IMR-90 (cell line): ENCODE data around the gene SIGLEC6. TPM values are rescaled to one million over a fixed set of nuclear protein-coding genes. Genes with fewer than 3 reads are reported as not detected.

Source experiments
- ATAC-seq: fragments of 200-7000 bp; cut with Tn5 transposase; 2 replicates; pipeline ENCODE4 v1.9.1; 2020; ENCODE audit warnings: low read depth, mild to moderate bottlenecking, moderate library complexity
- BruUV-seq: library from RNA; stranded (reverse); fragments of 400-500 nt; replicated peaks from 2 replicates; lab custom pipeline; 2021; lab: Mats Ljungman, UMichigan
- CTCF ChIA-PET: fragments of 300-600 bp; formaldehyde crosslinking; extraction: SDS; loops from one replicate; lab custom pipeline; 2021; ENCODE audit warnings: antibody characterized with exemption; lab: Yijun Ruan, JAX
- POLR2A ChIA-PET: fragments of 300-600 bp; sonication (Branson Sonifier 250); formaldehyde crosslinking; loops from one replicate; lab custom pipeline; 2022; ENCODE audit warnings: antibody characterized with exemption; ENCODE audit not compliant: unreplicated experiment; lab: Charles Lee
- DNase-seq: peaks from one replicate; pipeline ENCODE4 v3.0.0; 2013
- H2AFZ ChIP-seq: replicated peaks from 2 replicates; pipeline ENCODE3; 2013; ENCODE audit warnings: low read length, mild to moderate bottlenecking; ENCODE audit not compliant: poor library complexity
- H2AK5ac ChIP-seq: 2 replicates; pipeline ENCODE4 v1.6.1; 2013; ENCODE audit warnings: low read depth, low read length, inconsistent platforms
- H2AK9ac ChIP-seq: replicated peaks from 2 replicates; pipeline ENCODE3; 2013; ENCODE audit warnings: mild to moderate bottlenecking, low read depth, low read length, moderate library complexity; ENCODE audit not compliant: poor library complexity
- H2BK120ac ChIP-seq: 2 replicates; pipeline ENCODE4 v1.6.1; 2013; ENCODE audit warnings: low read depth, low read length, inconsistent platforms
- H2BK15ac ChIP-seq: 3 replicates; pipeline ENCODE4 v1.6.1; 2013; ENCODE audit warnings: low read depth, low read length, inconsistent platforms
- H2BK20ac ChIP-seq: 2 replicates; pipeline ENCODE4 v1.6.1; 2013; ENCODE audit warnings: low read depth, mild to moderate bottlenecking, inconsistent platforms, low read length, moderate library complexity
- H2BK5ac ChIP-seq: 2 replicates; pipeline ENCODE4 v1.6.1; 2013; ENCODE audit warnings: mild to moderate bottlenecking, low read depth, low read length, inconsistent platforms; ENCODE audit not compliant: poor library complexity, severe bottlenecking
- H3K14ac ChIP-seq: replicated peaks from 2 replicates; pipeline ENCODE4 v1.6.1; 2013; ENCODE audit warnings: low read depth, low read length, inconsistent platforms
- H3K18ac ChIP-seq: 2 replicates; pipeline ENCODE4 v1.6.1; 2013; ENCODE audit warnings: low read depth, low read length, control low read depth
- H3K23ac ChIP-seq: 2 replicates; pipeline ENCODE4 v1.6.1; 2013; ENCODE audit warnings: low read depth, low read length, inconsistent platforms
- H3K27ac ChIP-seq: 2 replicates; pipeline ENCODE4 v1.5.1; 2013; ENCODE audit warnings: mild to moderate bottlenecking, control low read depth, low read length; ENCODE audit not compliant: insufficient read depth
- H3K27me3 ChIP-seq: 2 replicates; pipeline ENCODE4 v1.6.1; 2013; ENCODE audit warnings: low read length; ENCODE audit not compliant: control insufficient read depth, insufficient read depth
- H3K36me3 ChIP-seq: 2 replicates; pipeline ENCODE4 v1.6.1; 2013; ENCODE audit warnings: low read length, mixed read lengths; ENCODE audit not compliant: control insufficient read depth, insufficient read depth
- H3K4ac ChIP-seq: 2 replicates; pipeline ENCODE4 v1.6.1; 2013; ENCODE audit warnings: low read depth, low read length, inconsistent platforms
- H3K4me1 ChIP-seq: 2 replicates; pipeline ENCODE4 v1.6.1; 2013; ENCODE audit warnings: low read length, mixed read lengths; ENCODE audit not compliant: control insufficient read depth, insufficient read depth
- H3K4me2 ChIP-seq: 2 replicates; pipeline ENCODE4 v1.6.1; 2013; ENCODE audit warnings: low read depth, mild to moderate bottlenecking, control low read depth, low read length, moderate library complexity
- H3K4me3 ChIP-seq: 2 replicates; pipeline ENCODE4 v1.5.1; 2013; ENCODE audit warnings: low read depth, mild to moderate bottlenecking, control low read depth, low read length, moderate library complexity; ENCODE audit not compliant: insufficient read depth
- H3K56ac ChIP-seq: 2 replicates; pipeline ENCODE4 v1.6.1; 2013; ENCODE audit warnings: low read length, inconsistent platforms; ENCODE audit not compliant: insufficient read depth; ENCODE audit errors: extremely low read depth
- H3K79me1 ChIP-seq, 2 experiments: 2 replicates each; pipeline ENCODE4 v1.6.1; 2013; ENCODE audit warnings: low read length in 2 of 2, inconsistent platforms in 1 of 2, low read depth in 1 of 2
- H3K9ac ChIP-seq: 2 replicates; pipeline ENCODE4 v1.6.1; 2013; ENCODE audit warnings: low read depth, low read length, control low read depth
- H3K9me1 ChIP-seq: 2 replicates; pipeline ENCODE4 v1.6.1; 2013; ENCODE audit warnings: low read length, inconsistent platforms; ENCODE audit not compliant: insufficient read depth
- H3K9me3 ChIP-seq: 2 replicates; pipeline ENCODE4 v1.6.1; 2013; ENCODE audit warnings: low read length; ENCODE audit not compliant: control insufficient read depth, insufficient read depth
- H4K20me1 ChIP-seq: 2 replicates; pipeline ENCODE4 v1.6.1; 2013; ENCODE audit warnings: low read length, inconsistent platforms; ENCODE audit not compliant: insufficient read depth
- H4K5ac ChIP-seq: 2 replicates; pipeline ENCODE4 v1.6.1; 2013; ENCODE audit warnings: mild to moderate bottlenecking, low read depth, low read length, control low read depth
- H4K8ac ChIP-seq, 2 experiments: 2 replicates each; pipeline ENCODE4 v1.6.1; 2013; ENCODE audit warnings: low read depth in 2 of 2, low read length in 2 of 2, control low read depth in 1 of 2, inconsistent platforms in 1 of 2
- H4K91ac ChIP-seq: 2 replicates; pipeline ENCODE4 v1.6.1; 2013; ENCODE audit warnings: low read depth, low read length, inconsistent platforms; ENCODE audit not compliant: insufficient read depth
- BHLHE40 ChIP-seq: fragments of 150-350 bp; IDR thresholded peaks from 2 replicates; pipeline ENCODE4 v1.6.1; 2016; ENCODE audit warnings: mild to moderate bottlenecking, low read depth, low read length
- CEBPB ChIP-seq: IDR thresholded peaks from 2 replicates; pipeline ENCODE4 v1.6.1; 2012; ENCODE audit warnings: low read depth, low read length, improper control_type of control experiment
- CHD1 ChIP-seq: IDR thresholded peaks from 2 replicates; pipeline ENCODE4 v1.6.1; 2012; ENCODE audit warnings: low read depth, low read length, improper control_type of control experiment
- FOS ChIP-seq: fragments of 150-350 bp; IDR thresholded peaks from 2 replicates; pipeline ENCODE4 v1.6.1; 2016; ENCODE audit warnings: low read depth, low read length
- MAFK ChIP-seq: IDR thresholded peaks from 2 replicates; pipeline ENCODE4 v1.6.1; 2012; ENCODE audit warnings: low read depth, low read length, improper control_type of control experiment
- MAZ ChIP-seq: IDR thresholded peaks from 2 replicates; pipeline ENCODE4 v1.6.1; 2012; ENCODE audit warnings: low read depth, mild to moderate bottlenecking, low read length, improper control_type of control experiment, moderate library complexity, borderline replicate concordance
- MXI1 ChIP-seq: IDR thresholded peaks from 2 replicates; pipeline ENCODE4 v1.6.1; 2012; ENCODE audit warnings: low read depth, mild to moderate bottlenecking, low read length, moderate library complexity, borderline replicate concordance
- NFE2L2 ChIP-seq: fragments of 150-350 bp; IDR thresholded peaks from 2 replicates; pipeline ENCODE4 v1.6.1; 2016; ENCODE audit warnings: low read depth, mild to moderate bottlenecking, low read length
- POLR2A ChIP-seq: IDR thresholded peaks from 2 replicates; pipeline ENCODE4 v1.6.1; 2012; ENCODE audit warnings: mild to moderate bottlenecking, low read depth, low read length
- RAD21 ChIP-seq: IDR thresholded peaks from 2 replicates; pipeline ENCODE4 v1.6.1; 2012; ENCODE audit warnings: low read length, improper control_type of control experiment
- RCOR1 ChIP-seq: IDR thresholded peaks from 2 replicates; pipeline ENCODE4 v1.6.1; 2012; ENCODE audit warnings: mild to moderate bottlenecking, low read length, improper control_type of control experiment; ENCODE audit not compliant: insufficient replicate concordance
- RFX5 ChIP-seq: IDR thresholded peaks from 2 replicates; pipeline ENCODE4 v1.8.0; 2012; ENCODE audit warnings: low read depth, mild to moderate bottlenecking, low read length, moderate library complexity
- SMC3 ChIP-seq: fragments of 150-350 bp; IDR thresholded peaks from 2 replicates; pipeline ENCODE4 v1.6.1; 2016; ENCODE audit warnings: low read depth, mild to moderate bottlenecking, antibody characterized with exemption, low read length, moderate library complexity
- WGBS, 2 experiments: methylation state at CpG; one replicate each; pipeline versions ENCODE4 v1.1.5 to v1.1.7; 2013; ENCODE audit warnings: missing lambda C conversion rate in 2 of 2; ENCODE audit not compliant: insufficient read length in 1 of 2; ENCODE audit errors: extremely low coverage in 2 of 2; 5-methylcytosine and 5-hydroxymethylcytosine counted together
- dilution Hi-C: fragments of 300-500 bp; cut with HindIII; formaldehyde crosslinking; loops from one replicate; pipeline ENCODE4 v1.14.3; 2018; ENCODE audit warnings: low sequenced_read_pairs; ENCODE audit not compliant: unreplicated experiment
- in situ Hi-C: fragments of 300-500 bp; cut with MboI; formaldehyde crosslinking; loops from 3 replicates; pipeline ENCODE4 v1.14.3; 2019; ENCODE audit warnings: low sequenced_read_pairs, inconsistent platforms, mixed read lengths
- intact Hi-C: fragments of 100-400 bp; cut with micrococcal nuclease; formaldehyde crosslinking; loops from 2 replicates; pipeline ENCODE4 v1.10.0; 2022
- polyA plus RNA-seq, 3 experiments: library from polyadenylated mRNA; depleted of rRNA; stranded (reverse); fragments of >200 nt; gene quantifications; 2 replicates each; pipeline ENCODE4 v1.2.3, GENCODE V29; 2012; ENCODE audit warnings: low replicate concordance in 1 of 3
- total RNA-seq: library from RNA; depleted of rRNA; stranded (reverse); fragments of >200 nt; gene quantifications from 2 replicates; pipeline ENCODE4 v1.2.3, GENCODE V29; 2012
- TF ChIP-seq, protein P1 (sequence below): fragments of 150-350 bp; IDR thresholded peaks from 2 replicates; pipeline ENCODE4 v1.6.1; 2017; ENCODE audit warnings: mild to moderate bottlenecking, antibody characterized with exemption, low read length, low read depth
- TF ChIP-seq, protein P2 (sequence below): conservative IDR thresholded peaks from 2 replicates; pipeline ENCODE4 v1.5.1; 2012; ENCODE audit warnings: mild to moderate bottlenecking, low read depth, low read length, improper control_type of control experiment
- TF ChIP-seq, protein P3 (sequence below): fragments of 150-350 bp; IDR thresholded peaks from 2 replicates; pipeline ENCODE4 v1.6.1; 2016; ENCODE audit warnings: low read depth, mild to moderate bottlenecking, low read length, moderate library complexity, borderline replicate concordance

The SIGLEC6 gene
- total and polyA plus RNA-seq, 2 of the 4 experiments (the other 2 are of a cell fraction) = not detected

DNA sequence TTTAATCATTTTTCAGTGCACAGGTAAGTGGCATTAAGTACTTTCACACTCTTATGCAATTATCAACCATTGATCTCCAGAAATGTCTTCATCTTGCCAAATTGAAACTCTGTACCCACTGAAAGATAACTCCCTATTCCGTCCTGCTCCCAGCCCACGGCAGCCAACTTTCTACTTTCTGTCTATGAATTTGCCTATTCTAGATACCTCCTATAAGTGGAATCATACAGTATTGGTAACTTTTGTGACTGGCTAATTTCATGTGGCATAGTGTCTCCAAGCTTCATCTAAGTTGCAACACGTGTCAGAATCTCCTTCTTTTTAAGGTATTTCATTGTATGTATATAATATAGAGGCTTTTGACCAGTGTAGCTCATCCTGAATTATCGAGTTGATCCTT is 58.9 kb downstream of the SIGLEC6 start:
- DNase-seq = no peak
- no peaks in the 10 kb centered on the region for H3K4me1 ChIP-seq
- dilution Hi-C loops = no loop called here
- H3K36me3 ChIP-seq = no peaks in the 10 kb centered on the region
- H3K23ac ChIP-seq = no peak overlapping the region
- no peak overlapping the region for H3K18ac ChIP-seq
- H2BK20ac ChIP-seq = no peak overlapping the region
- no peaks in the 10 kb centered on the region for H3K27me3 ChIP-seq
- H3K56ac ChIP-seq = no peak overlapping the region
- no peaks in the 10 kb centered on the region for H3K9me3 ChIP-seq
- no peak overlapping the region for H2AFZ ChIP-seq
- no peak for ATAC-seq
- no peak overlapping the region for H2BK5ac ChIP-seq
- ChIA-PET CTCF (interaction anchor here (1.3 to 3.4 kb wide), 3 partner anchors 9 to 305 kb away, joined by 5 to 27 read pairs (median 6); no protein-coding TSS in a partner anchor), POLR2A (no interaction called here)
- H3K9me1 ChIP-seq = no peaks in the 10 kb centered on the region
- no peak overlapping the region for H3K27ac ChIP-seq
- in situ Hi-C loops = loop anchor here (5.0 kb wide), 1 partner anchor 185 kb away; no protein-coding TSS in a partner anchor
- H4K8ac ChIP-seq = no peak overlapping the region
- H4K91ac ChIP-seq = no peak overlapping the region
- no peak overlapping the region for H2BK120ac ChIP-seq
- no CpG with 5 or more reads among the region's 4 CpGs for WGBS, 2 experiments
- H4K20me1 ChIP-seq = no peaks in the 10 kb centered on the region
- TF ChIP-seq FOS = no peak
- no peak for TF ChIP-seq CHD1
- TF ChIP-seq RCOR1 = no peak
- TF ChIP-seq MAZ = no peak
- TF ChIP-seq RFX5 = no peak
- TF ChIP-seq MAFK = no peak
- TF ChIP-seq RAD21 = no peak
- TF ChIP-seq, protein P1, sequence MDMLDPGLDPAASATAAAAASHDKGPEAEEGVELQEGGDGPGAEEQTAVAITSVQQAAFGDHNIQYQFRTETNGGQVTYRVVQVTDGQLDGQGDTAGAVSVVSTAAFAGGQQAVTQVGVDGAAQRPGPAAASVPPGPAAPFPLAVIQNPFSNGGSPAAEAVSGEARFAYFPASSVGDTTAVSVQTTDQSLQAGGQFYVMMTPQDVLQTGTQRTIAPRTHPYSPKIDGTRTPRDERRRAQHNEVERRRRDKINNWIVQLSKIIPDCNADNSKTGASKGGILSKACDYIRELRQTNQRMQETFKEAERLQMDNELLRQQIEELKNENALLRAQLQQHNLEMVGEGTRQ = no peak
- TF ChIP-seq SMC3 = no peak
- TF ChIP-seq CEBPB = no peak
- TF ChIP-seq, protein P2, sequence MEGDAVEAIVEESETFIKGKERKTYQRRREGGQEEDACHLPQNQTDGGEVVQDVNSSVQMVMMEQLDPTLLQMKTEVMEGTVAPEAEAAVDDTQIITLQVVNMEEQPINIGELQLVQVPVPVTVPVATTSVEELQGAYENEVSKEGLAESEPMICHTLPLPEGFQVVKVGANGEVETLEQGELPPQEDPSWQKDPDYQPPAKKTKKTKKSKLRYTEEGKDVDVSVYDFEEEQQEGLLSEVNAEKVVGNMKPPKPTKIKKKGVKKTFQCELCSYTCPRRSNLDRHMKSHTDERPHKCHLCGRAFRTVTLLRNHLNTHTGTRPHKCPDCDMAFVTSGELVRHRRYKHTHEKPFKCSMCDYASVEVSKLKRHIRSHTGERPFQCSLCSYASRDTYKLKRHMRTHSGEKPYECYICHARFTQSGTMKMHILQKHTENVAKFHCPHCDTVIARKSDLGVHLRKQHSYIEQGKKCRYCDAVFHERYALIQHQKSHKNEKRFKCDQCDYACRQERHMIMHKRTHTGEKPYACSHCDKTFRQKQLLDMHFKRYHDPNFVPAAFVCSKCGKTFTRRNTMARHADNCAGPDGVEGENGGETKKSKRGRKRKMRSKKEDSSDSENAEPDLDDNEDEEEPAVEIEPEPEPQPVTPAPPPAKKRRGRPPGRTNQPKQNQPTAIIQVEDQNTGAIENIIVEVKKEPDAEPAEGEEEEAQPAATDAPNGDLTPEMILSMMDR = no peak
- TF ChIP-seq MXI1 = no peak
- TF ChIP-seq POLR2A = no peak
- TF ChIP-seq NFE2L2 = no peak
- no peak for TF ChIP-seq BHLHE40
- TF ChIP-seq, protein P3, sequence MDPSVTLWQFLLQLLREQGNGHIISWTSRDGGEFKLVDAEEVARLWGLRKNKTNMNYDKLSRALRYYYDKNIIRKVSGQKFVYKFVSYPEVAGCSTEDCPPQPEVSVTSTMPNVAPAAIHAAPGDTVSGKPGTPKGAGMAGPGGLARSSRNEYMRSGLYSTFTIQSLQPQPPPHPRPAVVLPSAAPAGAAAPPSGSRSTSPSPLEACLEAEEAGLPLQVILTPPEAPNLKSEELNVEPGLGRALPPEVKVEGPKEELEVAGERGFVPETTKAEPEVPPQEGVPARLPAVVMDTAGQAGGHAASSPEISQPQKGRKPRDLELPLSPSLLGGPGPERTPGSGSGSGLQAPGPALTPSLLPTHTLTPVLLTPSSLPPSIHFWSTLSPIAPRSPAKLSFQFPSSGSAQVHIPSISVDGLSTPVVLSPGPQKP = no peak
- no peak overlapping the region for H2AK9ac ChIP-seq
- no peak overlapping the region for H3K4me2 ChIP-seq
- H3K4ac ChIP-seq = no peak overlapping the region
- intact Hi-C loops = loop anchor here (1.0 kb wide), 4 partner anchors 134 to 305 kb away; no protein-coding TSS in a partner anchor
- no peaks in the 10 kb centered on the region for H3K79me1 ChIP-seq
- no peak overlapping the region for H3K9ac ChIP-seq
- no peak overlapping the region for H3K14ac ChIP-seq
- H2BK15ac ChIP-seq = no peak overlapping the region
- BruUV-seq = no TSS peak
- no peak overlapping the region for H3K4me3 ChIP-seq
- H2AK5ac ChIP-seq = no peak overlapping the region
- H4K5ac ChIP-seq = no peak overlapping the region
